HCEC 1CT (cell line): ENCODE results near the gene GUCA1A.
A peak's percentile ranks its signal among the peaks of the same experiment; 100 is the strongest.
"Not testable (repeated sequence)": the region's sequence is repeated elsewhere in the genome, so short reads cannot be mapped to it uniquely, and the experiment has no call there.

Source experiments
- DNase-seq: peaks from one replicate; pipeline ENCODE4 v3.0.0-alpha.2; 2017

Gene GUCA1A

DNA sequence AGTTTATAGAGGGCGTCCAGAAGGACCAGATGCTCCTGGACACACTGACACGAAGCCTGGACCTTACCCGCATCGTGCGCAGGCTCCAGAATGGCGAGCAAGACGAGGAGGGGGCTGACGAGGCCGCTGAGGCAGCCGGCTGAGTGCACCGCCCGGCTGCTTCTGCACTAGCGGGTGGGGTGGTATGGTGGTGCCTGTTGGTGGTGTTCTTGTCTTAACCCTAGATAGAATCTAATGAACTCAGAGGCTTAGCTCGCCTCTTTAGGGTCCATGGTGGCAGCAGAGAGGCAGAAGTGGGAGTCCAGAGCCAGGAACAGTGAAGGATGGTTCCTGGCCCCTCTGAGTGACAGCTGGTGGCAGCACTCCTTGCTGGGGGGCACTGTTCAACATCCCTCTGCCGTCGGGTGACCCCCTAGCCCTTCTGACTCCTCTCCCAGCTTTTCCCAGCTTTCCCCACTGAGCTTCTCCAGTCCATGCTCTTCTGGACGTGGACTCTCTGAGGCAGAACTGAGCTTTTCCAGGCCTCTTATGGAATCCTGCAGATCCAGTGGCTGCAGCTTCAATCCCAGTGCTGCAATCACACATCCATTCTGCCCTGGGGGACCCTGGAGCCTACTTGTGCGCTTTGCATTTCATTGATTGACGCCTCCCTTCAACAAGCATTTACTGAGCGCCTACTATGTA is 6.2 kb downstream of the GUCA1A start:
- DNase-seq, result no peak

DNA sequence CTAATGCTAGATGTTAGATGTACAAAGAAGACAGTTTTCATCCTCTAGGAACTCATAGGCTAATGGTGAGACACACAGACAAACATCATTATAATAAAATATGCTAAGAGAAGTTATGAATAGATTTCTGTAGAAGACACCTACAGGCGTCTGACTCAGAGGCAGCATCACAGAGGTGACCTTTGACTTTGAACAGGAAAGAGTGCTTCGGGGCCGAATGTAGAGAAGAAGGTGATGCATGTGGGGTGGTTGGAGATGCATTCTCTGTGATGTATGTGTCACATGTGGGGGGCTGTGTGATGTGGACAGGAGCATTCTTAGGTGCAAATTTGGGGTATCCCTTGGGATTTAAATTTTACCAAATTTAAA is 6.8 kb downstream of the GUCA1A start:
- DNase-seq, result no peak

DNA sequence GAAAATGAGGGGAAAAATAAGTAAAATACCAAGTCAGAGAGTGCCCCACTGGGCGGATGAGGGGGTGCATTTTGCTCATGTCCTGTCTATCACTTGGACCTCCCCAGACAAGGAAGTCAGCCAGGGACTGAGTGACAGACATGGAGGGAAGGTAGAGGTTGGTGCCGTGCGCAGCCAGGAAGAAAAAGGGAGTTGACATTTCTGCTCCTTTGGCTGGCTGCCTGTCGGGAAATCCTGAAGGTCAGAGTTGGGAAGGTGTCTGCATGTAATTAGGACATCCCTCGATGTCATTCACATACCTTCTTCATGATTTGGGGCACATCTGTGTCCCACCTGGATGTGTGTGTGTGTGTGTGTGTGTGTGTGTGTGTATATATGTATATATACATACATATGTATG is 8.9 kb downstream of the GUCA1A start:
- DNase-seq, result no peak

DNA sequence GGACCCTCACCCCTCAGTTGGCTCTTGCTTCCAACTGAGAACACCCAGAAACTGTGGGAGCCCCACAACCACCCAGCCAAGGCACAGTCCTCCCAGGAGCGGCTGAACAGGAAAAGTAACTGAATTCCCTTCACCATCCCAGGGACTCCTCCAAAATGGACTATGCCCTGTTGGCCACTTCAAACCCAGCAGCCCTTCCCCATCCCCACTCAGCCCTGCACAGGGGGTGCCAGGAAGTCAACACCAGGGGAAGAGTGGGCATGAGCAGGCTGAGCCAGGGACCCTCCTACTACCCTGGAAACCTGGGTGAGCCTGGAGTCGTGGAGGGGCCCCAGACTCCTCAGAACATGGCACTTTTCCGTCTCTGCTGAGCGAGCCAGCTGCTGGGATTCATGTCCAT is 11.3 kb downstream of the GUCA1A start:
- DNase-seq, result no peak

DNA sequence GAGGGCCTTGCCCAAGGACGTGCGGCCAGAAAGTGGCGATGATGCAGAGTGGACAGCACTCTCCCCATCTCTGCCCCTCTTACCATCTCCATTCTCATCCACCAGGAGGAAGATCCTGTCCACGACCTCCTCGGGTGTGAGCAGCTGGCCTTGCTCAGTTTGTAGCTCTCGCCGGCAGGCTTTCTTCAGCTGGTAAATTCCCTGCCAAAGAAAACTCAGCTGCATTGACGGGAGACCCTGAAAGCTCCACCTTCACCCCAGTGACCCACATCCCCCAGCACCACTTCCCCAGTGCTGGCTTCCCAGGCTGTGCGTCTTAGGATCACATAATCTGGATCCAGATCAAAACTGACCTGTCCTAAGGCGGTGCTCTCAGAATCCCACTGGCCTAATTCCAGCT is 12.4 kb downstream of the GUCA1A start:
- DNase-seq, result no peak

DNA sequence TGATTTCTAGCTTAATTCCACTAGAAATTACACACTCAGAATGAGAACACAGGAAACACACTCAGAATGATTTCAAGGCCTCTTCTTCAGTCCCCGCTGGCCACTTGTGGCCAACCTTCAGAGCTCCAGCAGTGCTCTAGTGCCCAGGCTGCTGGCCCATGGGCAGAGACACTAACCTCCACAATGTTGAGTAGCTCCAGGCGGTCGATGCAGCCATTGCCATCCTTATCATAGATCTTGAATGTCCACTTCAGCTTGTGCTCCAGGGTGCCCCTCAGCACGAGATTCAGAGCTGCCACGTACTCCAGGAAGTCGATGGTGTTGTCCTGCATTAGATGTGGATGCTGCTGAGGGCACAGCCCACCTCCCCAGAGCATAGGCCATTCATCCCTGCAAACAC is 15.2 kb downstream of the GUCA1A start:
- DNase-seq, result no peak

DNA sequence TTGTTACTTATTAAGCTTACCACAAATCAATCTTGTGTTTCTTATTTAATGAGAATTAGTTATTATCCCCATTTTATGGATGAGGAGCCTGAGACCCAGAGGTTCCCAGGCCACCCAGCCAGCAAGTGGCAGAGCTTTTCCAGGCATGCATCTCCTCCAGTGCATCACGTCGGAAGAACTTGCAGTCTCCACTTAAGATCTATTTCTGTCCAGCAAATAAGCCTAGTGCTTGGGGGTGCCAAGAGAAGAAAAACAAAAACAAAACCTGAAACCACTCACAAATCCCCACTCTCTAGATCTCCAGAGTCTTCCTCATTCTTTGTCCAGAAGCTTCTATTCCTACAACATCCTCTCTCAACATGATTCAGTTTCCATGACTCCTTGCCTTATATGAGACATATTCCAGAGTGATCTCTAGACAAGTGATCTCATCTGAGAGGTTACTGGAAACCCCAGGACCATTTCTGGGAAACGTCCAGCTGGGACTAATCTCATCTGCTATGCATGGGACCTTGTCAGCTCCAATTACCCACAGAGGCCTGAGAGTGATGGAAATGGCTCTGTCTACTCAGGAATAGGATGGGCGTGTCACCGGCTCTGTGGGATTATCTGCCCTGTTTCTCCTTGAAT is 17.5 kb downstream of the GUCA1A start:
- DNase-seq, result peak; percentile 70

DNA sequence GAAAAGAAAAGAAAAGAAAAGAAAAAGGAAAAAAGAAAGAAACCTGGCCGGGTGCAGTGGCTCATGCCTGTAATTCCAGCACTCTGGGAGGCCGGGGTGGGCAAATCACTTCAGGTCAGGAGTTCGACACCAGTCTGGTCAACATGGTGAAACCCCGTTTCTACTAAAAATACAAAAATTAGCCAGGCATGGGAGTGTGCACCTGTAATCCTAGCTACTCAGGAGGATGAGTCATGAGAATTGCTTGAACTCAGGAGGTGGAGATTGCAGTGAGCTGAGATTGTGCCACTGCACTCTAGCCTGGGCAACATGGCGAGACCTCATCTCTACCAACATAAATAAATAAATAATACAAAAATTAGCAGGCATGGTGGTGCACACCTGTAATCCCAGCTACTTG is 19.2 kb downstream of the GUCA1A start:
- not testable (repeated sequence) for DNase-seq

DNA sequence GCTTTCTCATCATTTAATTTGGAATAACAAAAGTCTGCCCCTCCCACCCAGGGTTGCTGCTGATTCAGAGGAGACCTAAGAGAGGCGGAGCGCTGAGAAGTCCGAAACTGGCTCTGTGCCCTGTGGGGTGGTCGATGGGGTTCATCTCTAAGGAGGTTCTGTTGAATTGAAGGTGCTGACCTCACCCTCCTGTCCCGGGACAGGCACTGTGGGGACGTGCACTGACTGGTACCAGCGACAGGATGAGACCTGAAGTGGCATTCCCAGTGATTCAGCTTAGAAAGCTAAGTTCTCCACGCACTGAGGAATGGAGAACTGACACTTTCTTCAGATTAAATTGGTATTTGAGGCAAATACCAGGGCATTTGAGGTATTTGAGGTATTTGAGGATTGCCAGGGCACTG is 20.3 kb downstream of the GUCA1A start:
- DNase-seq, result no peak

DNA sequence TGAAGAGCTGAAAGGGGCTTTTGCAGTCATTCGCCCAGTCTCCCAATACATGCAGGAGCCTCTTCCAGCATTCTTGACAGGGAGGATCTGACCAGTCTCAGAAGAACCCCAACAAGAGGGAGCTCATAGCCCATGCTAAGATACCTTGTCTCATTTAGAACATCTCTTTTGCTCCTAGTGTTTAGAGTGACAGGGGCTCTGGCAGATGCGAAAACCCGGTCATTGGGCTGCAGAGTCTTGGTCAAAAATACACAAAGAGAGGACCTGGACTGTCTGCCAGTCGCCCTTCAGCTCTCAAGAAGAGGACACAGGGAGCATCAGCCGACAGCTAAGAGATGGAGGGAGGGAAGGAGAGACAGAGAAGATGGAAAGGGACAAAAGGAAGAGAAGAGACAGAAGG is 20.9 kb downstream of the GUCA1A start:
- no peak for DNase-seq

DNA sequence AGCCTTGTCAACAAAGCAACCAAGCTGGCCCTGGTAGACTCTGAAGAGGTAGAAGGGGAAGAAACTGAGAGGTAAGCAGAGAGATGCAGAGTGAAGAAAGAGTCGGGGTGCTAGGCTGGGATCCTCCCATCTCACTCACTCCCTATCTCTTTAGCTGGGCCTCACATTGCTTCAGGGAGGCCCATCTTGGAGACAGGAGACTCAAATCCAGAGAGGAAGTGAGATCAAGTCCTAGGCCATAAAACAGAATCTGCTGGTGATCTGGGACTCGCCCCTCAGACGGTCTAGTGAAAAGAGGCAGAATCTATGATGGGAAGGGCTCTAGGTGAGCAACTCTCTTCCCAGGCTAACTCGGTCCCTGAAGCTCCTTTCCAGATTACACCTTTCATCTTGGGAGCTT is 22.3 kb downstream of the GUCA1A start:
- DNase-seq, result no peak

DNA sequence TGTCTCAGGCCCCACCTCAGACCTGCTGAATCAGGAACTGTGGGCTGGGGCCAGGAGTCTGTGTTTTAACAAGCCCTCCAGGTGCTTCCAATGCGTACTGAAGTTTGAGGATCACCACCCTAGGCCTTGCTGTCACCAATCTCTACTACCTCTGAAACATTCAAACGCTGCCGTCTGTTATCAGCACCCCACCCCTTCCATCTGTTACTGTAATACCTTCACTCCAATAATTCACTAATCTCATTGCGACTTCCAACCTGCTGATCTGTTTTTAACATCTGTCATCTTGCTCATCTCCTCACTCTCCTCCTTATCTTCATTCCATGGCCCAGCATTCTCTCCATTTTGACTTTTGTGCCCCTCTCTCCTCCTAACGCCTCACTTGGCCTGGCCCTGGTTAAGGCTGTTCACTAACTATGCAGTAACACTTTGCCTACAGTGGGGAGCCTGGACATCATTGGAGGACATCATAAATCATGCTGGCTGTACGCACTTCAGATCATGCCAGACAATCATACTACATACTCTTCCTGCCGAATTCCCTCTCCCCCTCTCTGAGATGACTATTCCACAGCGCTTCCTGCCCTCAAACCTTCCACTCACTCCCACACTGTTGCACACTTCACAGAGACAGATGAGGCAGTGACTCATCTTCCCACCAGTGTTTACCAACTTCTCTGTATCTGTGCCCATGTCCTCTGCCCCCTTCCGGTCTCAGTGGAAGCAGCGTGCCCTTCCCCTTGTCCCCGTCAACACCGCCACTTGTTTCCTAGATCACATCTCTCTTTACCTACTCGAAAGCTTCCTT is 24.6 kb downstream of the GUCA1A start:
- DNase-seq, result peak; percentile 82

DNA sequence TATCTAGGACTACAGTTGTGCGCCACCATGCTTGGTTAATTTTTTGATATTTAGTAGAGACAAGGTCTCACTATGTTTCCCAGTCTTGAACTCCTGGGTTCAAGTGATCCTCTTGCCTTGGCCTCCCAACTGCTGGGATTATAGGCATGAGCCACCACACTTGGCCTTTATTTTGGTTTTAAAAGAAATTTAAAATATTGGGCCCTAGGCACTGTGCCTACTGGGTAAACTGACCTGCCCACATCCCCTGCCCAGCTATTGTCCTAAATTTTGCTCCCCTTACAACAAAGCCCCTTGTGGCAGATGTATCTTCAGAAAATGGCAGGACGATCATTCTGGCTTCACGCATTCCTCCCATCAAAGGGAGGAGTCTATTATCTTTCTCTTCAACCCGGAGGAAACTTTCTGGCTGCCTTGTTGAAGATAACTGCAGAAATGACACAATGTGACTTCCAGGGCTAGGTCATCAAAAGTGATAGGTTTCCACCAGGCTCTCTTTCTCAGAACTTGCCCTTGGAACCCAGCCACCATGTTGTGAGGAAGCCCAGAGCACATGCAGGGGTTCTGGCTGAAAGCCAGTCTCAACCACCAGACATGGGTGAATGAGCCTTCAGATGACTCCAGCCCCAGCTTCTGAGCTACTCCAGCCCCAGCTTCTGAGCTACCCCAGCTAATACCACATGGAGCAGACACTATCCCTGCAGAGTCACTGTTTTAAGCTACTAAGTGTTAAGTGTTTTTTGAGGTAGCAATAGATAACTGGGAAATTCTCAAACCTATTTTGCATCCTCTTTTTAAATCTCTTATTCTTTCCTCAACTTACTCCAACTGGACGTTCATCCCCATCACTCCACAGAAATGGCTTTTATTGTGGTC is 26.2 kb downstream of the GUCA1A start:
- peak; percentile 67 for DNase-seq

DNA sequence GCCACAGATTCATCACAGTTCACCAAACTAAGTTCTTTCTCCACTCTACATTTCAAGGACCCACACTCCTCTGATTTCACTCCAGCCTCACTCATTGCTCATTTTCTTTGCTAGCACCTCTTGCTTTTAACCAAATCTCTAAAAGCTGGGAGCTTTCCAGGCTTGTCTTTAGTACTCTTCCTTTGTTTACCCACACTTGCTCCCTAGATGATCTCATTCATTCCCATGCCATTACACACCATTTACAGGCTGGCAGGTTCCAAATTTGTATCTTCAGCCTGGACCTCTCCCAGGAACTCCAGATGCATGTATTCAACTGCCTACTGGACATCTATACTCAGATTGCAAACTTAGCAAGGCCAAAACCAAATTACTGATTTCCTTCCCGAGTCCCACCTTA is 26.9 kb downstream of the GUCA1A start:
- peak; percentile 97 for DNase-seq

DNA sequence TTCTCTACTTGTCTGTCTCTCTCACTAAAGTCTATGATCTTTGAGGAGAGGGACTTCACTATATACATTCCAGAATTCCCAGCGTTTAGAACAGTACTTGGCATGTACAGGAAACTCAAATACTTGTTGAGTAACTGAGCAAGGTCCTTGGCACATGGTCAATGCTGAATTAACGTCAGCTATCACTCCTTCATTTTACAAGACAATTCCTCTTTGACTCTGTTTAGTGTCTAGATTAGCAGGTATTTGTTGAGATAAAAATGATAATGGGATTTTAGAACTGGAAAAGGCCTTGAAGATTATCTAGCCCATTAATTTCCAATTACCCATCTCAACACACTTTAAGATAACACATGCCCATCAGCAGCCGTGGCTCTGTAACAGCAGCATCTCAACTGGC is 28.2 kb downstream of the GUCA1A start:
- DNase-seq, result no peak

DNA sequence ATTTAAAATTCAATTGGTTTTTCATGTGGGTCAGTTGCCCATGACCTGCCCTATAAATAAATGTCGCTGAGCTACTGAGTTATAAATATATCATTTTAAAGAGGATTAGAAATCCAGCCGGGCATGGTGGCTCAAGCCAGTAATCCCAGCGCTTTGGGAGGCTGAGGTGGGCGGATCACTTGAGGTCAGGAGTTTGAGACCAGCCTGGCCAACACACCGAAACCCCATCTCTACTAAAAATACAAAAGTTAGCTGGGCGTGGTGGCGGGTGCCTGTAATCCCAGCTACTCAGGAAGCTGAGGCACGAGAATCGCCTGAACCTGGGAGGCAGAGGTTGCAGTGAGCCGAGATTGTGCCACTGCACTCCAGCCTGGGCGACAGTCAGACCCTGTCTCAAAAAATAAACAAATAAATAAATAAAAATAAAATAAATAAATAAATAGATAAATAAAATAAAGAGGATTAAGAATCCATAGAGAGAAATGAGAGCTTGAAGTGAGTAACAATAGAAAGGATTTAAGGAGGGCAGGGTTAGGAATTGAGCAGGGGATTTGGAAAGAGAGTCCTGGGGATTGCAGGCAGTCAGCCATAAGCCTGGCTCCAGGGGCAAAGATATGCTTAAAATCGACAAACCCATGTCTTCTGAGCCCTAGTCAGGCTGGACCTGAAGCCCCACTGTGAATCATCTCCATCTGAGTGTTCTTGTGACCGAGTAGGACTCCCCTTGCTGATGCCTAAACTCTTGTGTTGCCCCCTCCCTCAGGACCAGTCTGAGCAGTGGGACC is 29.2 kb downstream of the GUCA1A start:
- DNase-seq, result not testable (repeated sequence)

DNA sequence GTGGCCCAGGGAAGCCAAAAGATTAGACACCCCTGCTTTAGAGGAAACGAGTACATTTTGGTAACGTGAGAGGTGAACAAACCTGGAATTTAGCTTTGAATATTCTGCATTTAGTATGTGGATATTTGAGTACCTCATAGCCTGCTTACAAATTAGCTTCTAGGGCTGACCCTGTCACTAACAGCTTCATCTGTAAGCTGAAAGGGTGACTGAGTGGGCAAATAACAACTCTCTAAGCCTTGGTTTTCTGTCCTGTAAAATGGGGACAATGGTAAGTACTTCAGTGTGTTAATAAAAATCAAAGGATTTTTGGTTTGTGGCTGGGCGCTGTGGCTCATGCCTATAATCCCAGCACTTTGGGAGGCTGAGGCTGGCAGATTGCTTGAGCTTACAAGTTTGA is 30.0 kb downstream of the GUCA1A start:
- no peak for DNase-seq

DNA sequence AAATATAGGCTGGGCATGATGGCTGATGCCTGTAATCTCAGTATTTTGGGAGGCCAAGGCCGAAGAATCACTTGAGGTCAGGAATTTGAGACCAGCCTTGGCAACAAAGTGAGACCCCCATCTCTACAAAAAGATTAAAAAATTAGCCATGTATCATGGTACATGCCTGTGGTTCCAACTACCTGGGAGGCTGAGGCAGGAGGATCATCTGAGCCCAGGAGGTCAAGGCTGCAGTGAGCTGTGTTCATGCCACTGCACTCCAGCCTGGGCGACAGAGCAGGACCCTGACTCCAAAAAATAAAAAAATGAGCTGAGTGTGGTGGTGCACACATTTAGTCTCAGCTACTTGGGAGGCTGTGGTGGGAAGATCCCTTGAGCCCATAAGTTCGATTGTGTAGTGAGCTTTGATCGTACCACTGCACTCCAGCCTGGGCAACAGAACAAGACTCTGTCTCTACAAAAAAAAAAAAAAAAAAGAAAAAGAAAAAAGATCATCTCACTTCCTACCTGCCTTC is 31.7 kb downstream of the GUCA1A start:
- DNase-seq, result no peak

DNA sequence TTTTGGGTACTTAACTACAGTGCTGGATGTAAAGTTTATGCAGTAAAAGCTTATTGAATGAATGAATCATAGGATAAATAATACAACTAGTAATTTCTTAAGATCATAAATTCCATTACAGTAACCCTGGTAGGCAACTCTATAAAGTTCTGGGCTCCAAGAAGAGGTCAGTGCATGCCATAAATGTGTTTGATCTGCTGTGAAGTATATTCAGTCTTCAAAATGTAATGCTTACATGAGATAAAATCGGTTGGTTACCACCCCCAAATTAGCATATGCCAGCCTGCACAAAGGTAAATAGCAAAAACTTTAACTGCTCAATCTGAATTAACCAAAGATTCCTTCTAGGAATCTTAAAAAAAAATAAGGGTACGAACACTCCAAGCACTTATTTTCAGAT is 34.4 kb downstream of the GUCA1A start:
- DNase-seq, result not testable (repeated sequence)

DNA sequence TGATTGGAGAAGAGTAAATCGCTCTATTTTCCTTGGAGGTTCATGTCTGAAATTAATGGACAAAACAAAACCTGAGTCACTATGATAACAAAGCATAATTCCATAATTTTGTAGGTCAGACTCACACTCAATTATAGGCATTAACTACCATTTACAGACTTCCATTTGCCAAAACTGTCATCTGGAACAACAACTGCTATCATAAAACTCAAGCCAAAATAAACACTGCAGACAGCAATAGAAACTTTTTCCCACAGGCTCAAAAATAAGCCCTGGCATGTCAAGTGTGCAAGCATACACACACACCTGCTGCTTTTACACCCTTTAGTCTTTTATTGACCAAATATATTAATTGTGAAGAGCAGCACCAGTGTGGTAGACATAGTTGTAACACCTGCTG is 37.4 kb downstream of the GUCA1A start:
- DNase-seq, result no peak

DNA sequence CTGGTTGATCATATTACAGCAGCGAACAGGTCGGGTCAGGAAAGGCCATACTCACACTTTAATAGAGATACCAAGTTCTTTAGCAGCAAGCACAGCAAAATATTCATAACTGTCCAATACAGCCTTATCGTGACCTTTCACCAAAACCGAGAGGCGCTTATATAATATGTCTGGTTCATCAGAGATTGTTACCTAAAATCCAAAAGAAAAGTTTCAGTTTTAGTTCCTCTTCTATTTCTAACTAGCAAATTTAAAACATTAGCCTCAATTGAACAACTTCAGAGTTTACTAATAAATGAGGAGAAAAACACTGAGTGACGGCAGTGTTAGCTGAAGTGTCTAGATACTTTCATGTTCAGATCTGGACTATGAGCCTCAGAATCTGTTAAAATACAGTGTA is 38.6 kb downstream of the GUCA1A start:
- DNase-seq, result no peak

DNA sequence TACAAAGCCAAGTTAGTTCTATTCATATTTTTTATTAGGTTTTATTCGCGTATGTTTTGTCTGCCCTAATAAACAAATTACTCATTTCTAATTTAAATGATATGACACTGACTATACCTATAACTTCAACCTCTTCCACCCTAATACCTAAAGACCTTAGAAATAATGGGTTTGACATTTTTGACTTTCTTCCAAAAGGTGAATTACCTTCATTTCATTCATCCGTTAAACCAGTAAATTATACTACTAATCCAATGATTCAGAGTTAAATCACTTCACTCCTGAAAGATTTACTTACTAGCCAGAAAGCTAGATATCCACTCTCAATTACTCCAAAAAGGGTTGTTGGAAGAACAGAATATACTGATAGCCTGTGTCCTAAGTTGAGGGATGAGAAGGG is 39.3 kb downstream of the GUCA1A start:
- DNase-seq, result no peak
